Activated CD8-positive, alpha-beta memory T cell treated with anti-CD3 and anti-CD28 coated beads for 1 hour (primary cell): ENCODE measurements around the gene SETDB1.
"Not testable (repeated sequence)": the region's sequence is repeated elsewhere in the genome, so short reads cannot be mapped to it uniquely, and the experiment has no call there.

ENCODE experiments used
- DNase-seq, 2 donors: peaks; one replicate each; pipeline ENCODE4 v3.0.0-alpha.2; 2020; ENCODE audit warnings: low read depth in 1 of 2; ENCODE audit errors: extremely low read depth in 1 of 2

SETDB1 gene

DNA sequence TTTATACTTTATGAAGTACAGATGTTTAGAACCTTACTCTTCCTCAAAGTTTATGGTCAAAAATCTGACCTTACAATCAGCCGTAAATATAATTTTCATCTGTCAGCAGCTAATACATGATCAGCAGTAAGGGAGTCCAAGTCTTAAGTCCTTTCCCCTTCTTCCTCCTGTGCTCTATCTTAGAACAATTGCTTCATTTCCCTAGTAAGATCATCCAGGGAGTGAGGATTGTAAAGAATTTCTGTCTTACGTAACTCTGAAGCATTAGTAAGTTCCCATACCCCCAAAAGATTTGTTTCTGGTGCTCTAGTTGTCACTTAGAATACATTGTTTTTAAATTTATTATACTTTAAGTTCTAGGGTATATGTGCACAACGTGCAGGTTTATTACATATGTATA lies 2.1 kb downstream of the SETDB1 start:
- DNase-seq, result no peak

DNA sequence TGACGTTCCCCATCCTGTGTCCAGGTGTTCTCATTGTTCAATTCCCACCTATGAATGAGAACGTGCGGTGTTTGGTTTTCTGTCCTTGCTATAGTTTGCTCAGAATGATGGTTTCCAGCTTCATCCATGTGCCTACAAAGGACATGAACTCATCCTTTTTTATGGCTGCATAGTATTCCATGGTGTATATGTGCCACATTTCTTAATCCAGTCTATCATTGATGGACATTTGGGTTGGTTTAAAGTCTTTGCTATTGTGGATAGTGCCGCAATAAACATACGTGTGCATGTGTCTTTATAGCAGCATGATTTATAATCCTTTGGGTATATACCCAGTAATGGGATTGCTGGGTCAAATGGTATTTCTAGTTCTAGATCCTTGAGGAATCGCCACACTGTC lies 2.6 kb downstream of the SETDB1 start:
- not testable (repeated sequence) for DNase-seq

DNA sequence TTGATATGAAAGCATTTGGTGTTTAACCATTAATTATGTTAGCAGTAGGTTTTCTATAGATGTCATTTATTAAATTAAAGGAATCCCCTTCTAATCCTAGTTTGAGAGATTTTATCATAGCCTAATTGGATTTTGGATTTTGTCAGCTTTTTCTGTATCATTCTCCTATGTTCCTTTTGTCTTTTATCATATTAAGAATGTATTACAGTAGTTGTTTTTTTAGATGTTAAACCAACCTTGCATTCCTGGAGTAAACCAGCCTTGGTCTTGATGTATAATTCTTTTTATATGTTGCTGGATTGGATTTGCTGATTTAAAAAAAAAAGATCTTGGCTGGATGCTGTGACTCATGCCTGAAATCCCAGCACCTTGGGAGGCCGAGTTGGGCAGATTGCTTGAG lies 5.6 kb downstream of the SETDB1 start:
- no peak for DNase-seq

DNA sequence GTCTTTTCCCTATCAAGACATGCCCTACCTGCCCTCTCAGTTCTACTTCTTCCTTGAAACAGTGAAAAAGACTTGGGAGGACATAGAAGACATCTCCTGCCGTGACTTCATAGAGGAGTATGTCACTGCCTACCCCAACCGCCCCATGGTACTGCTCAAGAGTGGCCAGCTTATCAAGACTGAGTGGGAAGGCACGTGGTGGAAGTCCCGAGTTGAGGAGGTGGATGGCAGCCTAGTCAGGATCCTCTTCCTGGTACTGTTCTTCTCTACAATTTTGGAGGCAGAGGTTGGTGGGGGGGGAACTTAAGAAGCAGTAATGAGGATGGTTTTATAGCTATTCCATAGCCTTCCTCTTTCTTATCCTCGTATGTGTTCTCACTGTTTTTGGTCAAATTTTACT lies 18.7 kb downstream of the SETDB1 start:
- DNase-seq, result no peak

DNA sequence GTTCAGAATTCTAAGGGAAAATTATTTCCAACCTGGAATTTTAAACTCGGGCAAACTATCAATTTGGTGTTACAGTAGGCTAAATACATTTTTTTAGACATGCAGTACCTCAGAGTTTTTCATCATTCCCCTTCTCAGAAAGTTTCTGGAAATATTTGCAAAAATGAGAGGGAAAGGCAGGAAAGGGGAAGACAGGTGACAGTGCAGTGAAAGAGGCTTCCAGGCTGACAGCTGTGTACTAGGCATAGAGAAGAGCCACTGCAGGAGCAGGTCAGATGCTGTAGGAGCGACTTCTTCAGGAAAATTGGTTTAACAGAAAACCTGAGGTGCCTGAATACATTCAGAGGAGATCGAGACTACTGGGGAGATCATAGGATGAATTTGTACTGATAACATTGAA lies 28.5 kb downstream of the SETDB1 start:
- no peak for DNase-seq

DNA sequence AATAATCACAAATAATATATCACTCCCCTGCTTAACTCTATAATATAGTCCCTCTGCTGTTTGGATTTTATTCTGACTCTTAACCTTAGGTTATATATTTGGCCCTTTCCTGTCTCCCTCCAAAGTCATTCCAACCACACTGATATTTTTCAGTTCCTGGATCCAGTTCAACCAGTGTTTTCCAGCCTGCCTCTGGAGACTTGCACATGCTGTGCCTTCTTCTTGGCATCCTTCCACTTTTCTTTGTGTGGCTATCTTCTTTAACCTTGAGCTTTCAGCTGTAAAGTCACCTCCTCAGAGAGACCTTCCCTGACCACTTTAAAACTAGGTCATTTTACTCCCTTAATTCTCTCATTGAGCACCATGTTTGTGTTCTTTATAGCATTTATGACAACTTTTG lies 29.1 kb downstream of the SETDB1 start:
- DNase-seq, result no peak

DNA sequence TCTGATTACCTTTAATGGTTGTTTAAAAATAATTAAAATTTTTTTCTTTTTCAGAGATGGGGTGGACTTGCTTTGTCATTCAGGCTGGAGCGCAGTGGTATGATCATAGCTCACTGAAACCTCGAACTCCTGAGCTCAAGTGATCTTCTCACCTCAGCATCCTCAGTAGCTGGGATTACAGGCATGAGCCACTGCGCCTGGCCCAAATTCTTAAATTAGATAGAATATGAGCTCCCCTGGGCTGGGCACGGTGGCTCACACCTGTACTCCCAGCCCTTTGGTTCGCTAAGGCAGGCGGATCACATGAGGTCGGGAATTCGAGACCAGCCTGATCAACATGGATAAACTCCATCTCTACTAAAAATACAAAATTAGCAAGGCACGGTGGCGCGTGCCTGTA lies 31.5 kb downstream of the SETDB1 start:
- DNase-seq, result no peak

DNA sequence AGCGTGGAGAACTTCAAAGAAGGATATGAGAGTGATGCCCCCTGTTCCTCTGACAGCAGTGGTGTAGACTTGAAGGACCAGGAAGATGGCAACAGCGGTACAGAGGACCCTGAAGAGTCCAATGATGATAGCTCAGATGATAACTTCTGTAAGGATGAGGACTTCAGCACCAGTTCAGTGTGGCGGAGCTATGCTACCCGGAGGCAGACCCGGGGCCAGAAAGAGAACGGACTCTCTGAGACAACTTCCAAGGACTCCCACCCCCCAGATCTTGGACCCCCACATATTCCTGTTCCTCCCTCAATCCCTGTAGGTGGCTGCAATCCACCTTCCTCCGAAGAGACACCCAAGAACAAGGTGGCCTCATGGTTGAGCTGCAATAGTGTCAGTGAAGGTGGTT lies 34.5 kb downstream of the SETDB1 start:
- DNase-seq, result no peak

DNA sequence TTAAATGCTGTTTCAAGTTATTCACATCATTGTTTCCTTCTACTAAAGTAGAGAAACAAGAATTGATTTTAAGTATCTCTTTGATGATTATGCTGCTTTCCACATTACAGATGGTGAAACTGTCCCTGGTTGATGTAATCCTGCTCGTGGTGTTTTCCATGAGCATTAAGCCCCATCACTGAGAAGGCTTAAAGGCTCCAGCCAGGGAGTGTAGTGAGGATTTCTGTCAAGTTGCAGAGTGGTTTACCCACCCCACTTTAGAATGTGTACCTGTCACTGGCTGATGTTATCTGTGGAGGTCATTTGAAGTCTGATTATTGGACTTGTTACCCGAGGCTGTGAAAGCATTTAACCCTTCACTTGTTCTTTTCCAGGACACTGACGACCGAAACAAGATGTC lies 35.6 kb downstream of the SETDB1 start:
- DNase-seq, result no peak

DNA sequence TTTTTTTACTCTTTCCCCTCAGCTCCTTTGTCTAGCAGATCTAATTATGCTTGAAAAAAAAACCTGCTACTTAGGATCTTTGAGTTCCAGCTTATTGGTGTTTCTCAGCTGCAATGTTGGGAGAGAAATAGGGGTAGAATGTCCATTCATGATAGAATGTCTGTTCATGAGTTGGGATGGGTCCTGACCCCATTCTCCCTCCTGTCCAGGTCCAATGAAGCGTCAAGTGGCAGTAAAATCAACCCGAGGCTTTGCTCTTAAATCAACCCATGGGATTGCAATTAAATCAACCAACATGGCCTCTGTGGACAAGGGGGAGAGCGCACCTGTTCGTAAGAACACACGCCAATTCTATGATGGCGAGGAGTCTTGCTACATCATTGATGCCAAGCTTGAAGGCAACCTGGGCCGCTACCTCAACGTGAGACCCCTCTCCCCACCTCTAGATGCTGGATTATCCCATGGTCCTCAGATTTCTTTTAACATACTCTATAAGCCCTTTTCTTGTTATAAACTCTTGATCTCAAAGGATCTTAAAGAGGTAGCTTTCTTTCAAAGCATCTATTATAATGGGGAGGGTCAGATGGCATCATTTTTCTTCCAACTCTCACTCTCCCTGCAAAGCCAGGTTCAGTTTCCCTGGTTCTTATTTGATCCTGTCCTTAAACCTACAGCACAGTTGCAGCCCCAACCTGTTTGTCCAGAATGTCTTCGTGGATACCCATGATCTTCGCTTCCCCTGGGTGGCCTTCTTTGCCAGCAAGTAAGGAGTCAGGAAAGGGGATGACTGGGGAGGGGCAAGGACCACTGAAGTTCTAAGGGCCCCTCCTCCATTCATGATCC lies 37.4 kb downstream of the SETDB1 start:
- DNase-seq, result no peak

DNA sequence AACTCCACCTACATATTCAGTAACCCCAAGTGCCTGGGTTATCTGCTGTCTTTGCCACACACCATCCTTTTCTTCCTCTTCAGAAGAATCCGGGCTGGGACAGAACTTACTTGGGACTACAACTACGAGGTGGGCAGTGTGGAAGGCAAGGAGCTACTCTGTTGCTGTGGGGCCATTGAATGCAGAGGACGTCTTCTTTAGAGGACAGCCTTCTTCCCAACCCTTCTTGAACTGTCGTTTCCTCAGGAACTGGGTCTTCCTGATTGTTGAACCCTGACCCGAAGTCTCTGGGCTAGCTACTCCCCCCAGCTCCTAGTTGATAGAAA lies 38.0 kb downstream of the SETDB1 start:
- DNase-seq, result no peak

DNA sequence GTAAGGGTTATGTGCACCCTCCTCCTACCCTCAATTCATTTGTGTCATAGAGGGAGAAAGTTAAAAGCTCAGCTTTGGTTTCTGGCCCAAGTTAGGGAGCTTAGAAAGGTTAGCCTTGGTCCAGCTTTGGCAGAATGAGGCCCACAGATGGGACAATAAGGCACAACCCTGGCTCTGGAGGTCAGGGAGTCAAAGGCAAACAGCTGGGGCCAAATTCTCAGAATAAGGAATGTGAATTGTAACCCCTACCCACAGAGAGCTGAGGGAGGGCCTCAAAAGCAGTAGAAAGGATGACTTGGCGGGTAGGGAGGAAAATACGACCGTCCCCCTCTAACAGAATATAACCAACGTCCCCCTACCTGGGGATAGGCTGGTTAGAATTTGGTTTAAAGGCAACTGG lies 39.4 kb downstream of the SETDB1 start:
- no peak for DNase-seq

DNA sequence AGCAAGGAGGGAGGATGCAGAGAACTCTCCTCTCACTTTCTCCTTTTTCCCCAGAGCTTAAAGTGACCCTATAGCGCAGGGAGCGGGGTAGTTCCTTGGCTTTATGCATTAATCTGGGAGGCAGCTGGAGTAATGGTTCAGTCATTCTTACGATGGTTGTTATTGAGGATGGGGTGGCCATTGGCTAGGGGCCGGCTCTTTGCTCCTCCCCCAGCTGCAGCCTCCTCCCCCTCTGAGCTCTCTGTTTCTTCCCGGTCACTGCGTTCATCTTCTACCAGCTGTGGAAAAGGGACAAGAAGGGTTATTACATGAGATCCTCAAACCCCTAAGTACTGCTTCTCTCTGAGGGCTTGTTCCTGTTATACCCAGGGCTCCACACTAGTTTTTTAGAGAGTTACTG lies 39.8 kb downstream of the SETDB1 start:
- no peak for DNase-seq

DNA sequence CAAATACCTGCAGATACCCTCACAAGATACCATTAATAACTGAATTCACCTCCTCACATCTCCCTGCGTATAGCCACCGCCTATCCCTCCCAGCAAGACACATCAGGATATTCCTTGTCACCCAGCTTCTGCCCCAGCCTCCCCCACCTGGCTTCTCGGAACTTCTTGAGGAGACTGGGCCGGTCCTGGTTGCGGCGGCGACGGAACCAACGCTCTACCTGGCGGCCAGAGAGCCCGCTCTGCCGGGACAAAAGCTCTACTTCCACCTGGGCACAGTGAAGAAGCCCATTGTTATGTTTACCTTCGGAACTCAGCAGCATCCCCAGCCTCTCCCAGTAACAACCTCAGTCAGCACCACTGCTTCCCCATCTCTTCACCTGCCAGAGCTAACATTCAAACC lies 41.8 kb downstream of the SETDB1 start:
- DNase-seq, result no peak

DNA sequence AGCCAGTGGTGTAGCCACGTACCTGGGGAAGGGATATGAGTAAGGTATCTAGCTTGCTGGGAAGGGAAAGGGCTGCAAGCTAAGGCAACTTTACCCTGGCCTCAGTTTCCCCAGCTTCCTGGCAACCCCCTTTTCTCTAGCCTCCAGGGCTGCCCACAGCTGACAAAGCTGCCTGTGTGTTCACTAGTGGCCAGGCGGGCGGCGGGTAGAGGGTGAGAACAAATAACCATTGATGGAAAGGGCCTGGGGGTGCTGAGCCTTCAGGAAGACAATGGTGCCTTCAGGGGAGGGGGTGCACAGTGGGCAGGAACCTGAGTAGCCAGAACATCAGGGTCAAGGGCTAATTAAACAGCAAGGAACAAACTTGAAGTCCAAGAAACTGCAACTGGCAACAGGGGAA lies 42.3 kb downstream of the SETDB1 start:
- DNase-seq, result no peak

DNA sequence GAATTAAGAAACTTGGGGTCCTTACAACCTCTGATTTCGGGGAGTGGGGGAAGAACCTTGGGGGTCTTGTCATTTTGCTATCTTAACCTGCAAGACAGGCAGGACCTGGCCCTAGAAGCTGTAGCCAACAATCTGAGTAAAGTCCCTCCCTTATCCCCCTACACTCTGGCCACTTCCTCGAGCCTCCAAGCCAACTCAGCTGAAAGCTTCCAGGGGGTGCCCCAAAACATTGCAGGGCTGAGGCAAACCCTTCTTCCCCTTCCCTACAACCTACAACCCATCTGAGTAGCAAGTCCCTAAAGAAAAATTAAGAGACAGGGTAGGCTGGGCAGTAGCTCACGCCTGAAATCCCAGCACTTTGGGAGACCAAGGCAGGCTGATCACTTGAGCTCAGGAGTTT lies 43.5 kb downstream of the SETDB1 start:
- no peak for DNase-seq

DNA sequence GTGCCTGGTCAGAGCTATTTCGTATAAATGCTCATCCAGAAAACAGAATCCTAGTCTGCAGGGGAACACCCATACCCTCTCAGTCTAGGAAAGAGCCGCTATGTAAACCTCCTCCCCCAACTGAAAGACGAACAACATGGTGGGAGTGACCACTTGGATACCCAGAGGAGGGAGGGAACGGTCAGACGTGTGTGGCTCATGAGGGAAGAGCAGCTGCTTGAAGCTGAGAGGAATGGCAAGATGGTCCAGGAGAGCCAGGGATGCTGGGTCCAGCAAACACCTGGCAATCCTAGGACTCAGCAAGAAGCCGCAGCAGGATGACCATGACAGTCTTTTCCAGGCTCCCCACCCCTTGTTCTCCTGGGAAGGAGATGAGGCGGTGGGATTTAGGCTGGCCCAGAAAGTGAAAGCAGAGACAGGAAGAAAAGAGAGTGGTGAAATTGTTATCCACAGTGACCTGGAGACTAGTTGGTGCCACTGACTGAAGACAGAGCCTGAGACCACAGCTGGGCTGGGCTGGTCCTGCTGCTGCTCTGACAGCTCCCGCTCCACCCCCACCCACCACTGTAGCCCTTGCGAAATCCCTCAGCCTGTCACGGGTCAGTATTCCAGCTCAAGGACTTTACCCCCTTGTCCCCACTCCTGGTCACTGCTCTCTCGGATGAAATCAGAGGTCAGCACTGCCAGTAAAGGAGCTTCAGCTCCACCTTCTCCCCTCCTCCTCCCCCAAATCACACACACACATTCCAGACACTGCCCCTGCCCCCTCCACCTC lies 44.8 kb downstream of the SETDB1 start:
- no peak for DNase-seq

DNA sequence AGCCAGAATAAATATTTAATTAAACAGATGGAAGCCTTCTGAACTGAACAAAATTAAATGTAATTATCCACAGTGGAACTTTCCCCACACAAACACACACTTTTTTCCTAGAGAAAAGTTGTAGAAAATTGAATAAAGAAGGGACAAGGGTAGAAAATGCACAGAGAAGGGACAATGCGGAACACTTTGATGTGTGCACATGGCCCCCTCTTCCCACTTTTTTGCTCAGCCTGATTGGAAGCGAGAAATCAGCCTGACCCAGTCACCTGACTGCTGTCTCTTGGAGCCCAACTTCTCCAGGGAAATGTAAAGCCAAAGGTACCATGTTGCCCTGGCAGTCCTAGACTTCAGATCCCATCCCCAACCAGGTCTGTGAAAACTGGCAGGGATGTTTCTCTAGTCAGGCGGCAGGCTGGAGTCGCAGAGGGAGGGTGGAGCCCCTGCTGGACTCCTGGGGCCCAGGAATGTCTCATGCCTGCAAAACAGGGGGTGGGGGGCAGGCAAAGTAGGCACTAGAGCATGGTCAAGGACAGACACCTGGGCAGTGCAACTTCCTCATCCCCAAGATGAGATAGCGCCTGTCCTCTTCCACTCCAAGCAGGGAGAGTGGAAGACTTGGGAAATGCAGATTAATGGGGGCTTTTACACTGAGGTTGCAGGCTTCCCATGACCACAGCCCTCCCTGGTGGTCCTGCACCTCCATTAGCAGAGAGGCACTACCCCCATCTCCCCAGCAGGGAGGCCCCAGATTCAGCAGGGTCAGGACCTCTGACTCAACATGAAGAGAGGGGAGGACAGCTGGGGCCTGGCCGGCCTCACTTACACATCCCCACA lies 45.6 kb downstream of the SETDB1 start:
- DNase-seq, result no peak

DNA sequence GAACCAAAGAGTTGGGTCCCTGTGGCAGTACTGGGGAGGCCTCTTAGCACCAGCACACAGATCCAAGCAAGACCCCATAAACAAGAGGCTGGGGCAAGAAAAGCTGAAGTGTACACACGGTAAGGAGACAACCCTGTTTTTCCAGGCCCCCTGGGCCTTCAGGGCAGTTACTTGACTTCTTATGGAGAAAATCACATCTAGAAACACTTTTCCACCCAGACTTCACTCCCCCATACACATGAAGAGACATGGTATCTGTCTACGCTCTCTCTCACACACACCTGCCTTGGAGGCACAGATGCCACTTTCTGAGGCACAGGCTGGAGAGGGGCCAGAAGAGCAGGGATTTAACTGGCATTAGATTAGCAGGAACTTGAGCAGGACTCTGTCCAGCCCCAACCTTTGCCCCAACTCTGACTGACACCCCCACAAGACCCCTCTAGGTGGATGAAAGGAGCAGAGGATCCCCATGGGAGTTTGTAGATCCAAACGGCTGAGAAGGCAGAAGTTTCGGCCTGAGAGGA lies 46.3 kb downstream of the SETDB1 start:
- no peak for DNase-seq

DNA sequence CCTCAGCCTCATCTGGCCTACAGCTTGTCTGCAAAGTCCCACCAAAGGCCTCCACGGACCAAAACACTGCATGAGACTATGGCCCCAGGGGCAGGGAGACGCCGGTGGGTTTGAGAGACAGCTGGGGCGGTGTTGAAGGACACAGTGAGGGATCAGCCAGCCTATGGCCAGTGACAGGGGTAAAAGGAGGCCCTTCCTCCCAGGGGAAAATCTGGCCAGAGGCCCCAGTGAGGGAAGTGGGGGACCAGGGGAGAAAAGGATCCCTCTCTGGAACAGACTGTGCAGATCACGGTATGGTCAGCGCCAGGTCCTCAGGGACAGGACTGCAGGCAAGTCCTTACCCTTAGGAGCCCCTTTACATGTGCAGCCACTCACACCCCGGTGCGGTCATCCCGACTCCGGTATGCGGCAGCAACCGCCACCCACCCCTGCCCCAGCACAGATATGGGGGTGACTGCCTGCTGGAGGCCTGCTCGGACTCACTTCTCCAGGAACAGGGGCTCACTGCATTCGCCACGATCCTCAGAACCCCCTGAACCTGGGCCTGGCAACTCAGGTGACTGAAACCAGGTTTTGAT lies 47.2 kb downstream of the SETDB1 start:
- DNase-seq, result no peak
